Adrenal gland (tissue), 19 donors: Measurements from ENCODE around the gene MGST2. TPM values are rescaled to one million over a fixed set of nuclear protein-coding genes. Genes with fewer than 3 reads are reported as not detected.

ENCODE experiments used
- DNase-seq, 7 donors: peaks; one replicate each; pipeline ENCODE4 v3.0.0-alpha.2; 2019 to 2020
- H3K27ac ChIP-seq, 5 donors: fragments of 200-600 bp; sonication (generic) in 4 of 5; 1 replicate in 3 of 5; 2 replicates in 2 of 5; pipeline versions ENCODE4 v1.5.1 to v1.8.0; 2016 to 2020; ENCODE audit warnings: mild to moderate bottlenecking in 1 of 5
- H3K27me3 ChIP-seq: fragments of 200-600 bp; 2 replicates; pipeline ENCODE4 v1.8.0; 2021
- H3K36me3 ChIP-seq, 2 donors: fragments of 200-600 bp; replicated peaks in 1 of 2; 1 replicate in 1 of 2; 2 replicates in 1 of 2; pipeline versions ENCODE4 v1.5.1 to v1.8.0; 2018 to 2022
- H3K4me1 ChIP-seq, 2 donors: fragments of 200-600 bp; replicated peaks in 1 of 2; 1 replicate in 1 of 2; 2 replicates in 1 of 2; pipeline versions ENCODE4 v1.5.1 to v1.8.0; 2018 to 2021
- H3K4me3 ChIP-seq, 4 donors: fragments of 200-600 bp; sonication (generic) in 3 of 4; one replicate each; pipeline ENCODE4 v1.5.1; 2016 to 2018
- H3K9me3 ChIP-seq, 3 donors: fragments of 200-600 bp; sonication (generic) in 1 of 3; replicated peaks in 1 of 3; 1 replicate in 2 of 3; 2 replicates in 1 of 3; pipeline versions ENCODE4 v1.5.1 to v1.8.0; 2016 to 2021
- CTCF ChIP-seq, 6 experiments: fragments of 450-650 bp in 4 of 6; fragments of 200-600 bp in 2 of 6; sonication (generic) in 1 of 6; IDR thresholded peaks; 1 replicate in 5 of 6; 2 replicates in 1 of 6; pipeline versions ENCODE4 v1.5.1 to v1.8.0; 2016 to 2021; ENCODE audit warnings: antibody characterized with exemption in 6 of 6, mild to moderate bottlenecking in 2 of 6, moderate library complexity in 1 of 6
- POLR2A ChIP-seq, 2 donors: fragments of 450-650 bp; IDR thresholded peaks; one replicate each; pipeline ENCODE4 v1.6.1; 2017; ENCODE audit warnings: antibody characterized with exemption in 2 of 2, mild to moderate bottlenecking in 2 of 2, moderate library complexity in 1 of 2
- WGBS, 4 donors: extraction: QIAGEN DNeasy Blood & Tissue Kit in 2 of 4; methylation state at CpG; one replicate each; pipeline versions ENCODE4 v1.1.5 to v1.1.7; 2013 to 2017; 5-methylcytosine and 5-hydroxymethylcytosine counted together
- intact Hi-C, 2 donors: fragments of 100-400 bp; cut with DNase I; formaldehyde crosslinking; loops; one replicate each; pipeline versions ENCODE4 v1.14.1 to v1.15.0; 2022 to 2023
- long read RNA-seq, 10 donors: library from polyadenylated mRNA in 3 of 10; unstranded in 2 of 10; stranded (forward) in 1 of 10; transcript quantifications; one replicate each; pipeline ENCODE4 v2.0.0 and lab custom pipeline, GENCODE V29; 2021 to 2026
- polyA plus RNA-seq, 3 donors: library from polyadenylated mRNA; stranded (reverse); fragments of 200-250 nt in 2 of 3; fragments of 350-450 nt in 1 of 3; fragmentation: Illumina TruSeq in 1 of 3; extraction: RNeasy Lipid Tissue Mini Kit (QIAGEN cat#74804) in 1 of 3; gene quantifications; one replicate each; pipeline ENCODE4 v1.2.3, GENCODE V29; 2013 to 2014
- total RNA-seq, 9 donors: library from RNA; depleted of rRNA in 4 of 9; stranded (reverse); fragments of >200 nt in 4 of 9; fragments of 120-200 nt in 1 of 9; fragmentation: NEBNext Ultra II Directional in 1 of 9; extraction: Animal tissue kit (Norgen Biotek cat#: 25700) in 1 of 9; gene quantifications; one replicate each; pipeline versions ENCODE4 v1.1.0 to v1.2.4, GENCODE V29; 2013 to 2023
- donor health status: healthy with polysubstance abuse.
- donor health status: Bipolar disorder and iron deficiency.
- donor health status: DM: yes; HTN: yes; CAD: no.
- donor health status: DM: no; HTN: no; CAD: no.
- donor health status: DM: no; HTN: no; CAD: no.
- donor health status: DM: yes; HTN: yes; CAD: no.

Gene MGST2
- total RNA-seq, result 100 to 1,000 TPM in 8 of 9 donors, 10 to 100 TPM in 1; 95.5 to 246 (median 122) TPM
- 100 to 1,000 TPM; 110 to 271 (median 154) TPM for polyA plus RNA-seq
- long read RNA-seq, donor 1, transcript MGST2-201 (5 exons, 801 nt), result major isoform, 108 of 176 reads
- long read RNA-seq, donor 1, partial matches to known transcripts, result 62 of 176 reads
- long read RNA-seq, donor 1, other reads (novel, unspliced or antisense), result 0 of 176 reads
- long read RNA-seq, donor 2, transcript MGST2-201 (5 exons, 801 nt), result major isoform, 56 of 99 reads
- long read RNA-seq, donor 2, partial matches to known transcripts, result 39 of 99 reads
- long read RNA-seq, donor 2, other reads (novel, unspliced or antisense), result 0 of 99 reads
- long read RNA-seq, donor 3, transcript MGST2-201 (5 exons, 801 nt), result major isoform, 90 of 141 reads
- long read RNA-seq, donor 3, partial matches to known transcripts, result 45 of 141 reads
- long read RNA-seq, donor 3, other reads (novel, unspliced or antisense), result 0 of 141 reads
- long read RNA-seq, donor 4, transcript MGST2-201 (5 exons, 801 nt), result major isoform, 63 of 77 reads
- long read RNA-seq, donor 4, transcript MGST2-204 (4 exons, 634 nt), result minor isoform, 7 of 77 reads
- long read RNA-seq, donor 4, partial matches to known transcripts, result 2 of 77 reads
- long read RNA-seq, donor 4, other reads (novel, unspliced or antisense), result 4 of 77 reads
- long read RNA-seq, donor 5, transcript MGST2-201 (5 exons, 801 nt), result major isoform, 57 of 67 reads
- long read RNA-seq, donor 5, partial matches to known transcripts, result 1 of 67 reads
- long read RNA-seq, donor 5, other reads (novel, unspliced or antisense), result 3 of 67 reads
- long read RNA-seq, donor 6, transcript MGST2-201 (5 exons, 801 nt), result major isoform, 42 of 50 reads
- long read RNA-seq, donor 6, partial matches to known transcripts, result 3 of 50 reads
- long read RNA-seq, donor 6, other reads (novel, unspliced or antisense), result 3 of 50 reads
- long read RNA-seq, donor 7, transcript MGST2-202 (2 exons, 663 nt), result minor isoform, 5 of 80 reads
- long read RNA-seq, donor 7, transcript MGST2-201 (5 exons, 801 nt), result major isoform, 39 of 80 reads
- long read RNA-seq, donor 7, partial matches to known transcripts, result 35 of 80 reads
- long read RNA-seq, donor 7, other reads (novel, unspliced or antisense), result 0 of 80 reads
- long read RNA-seq, donor 8, transcript MGST2-201 (5 exons, 801 nt), result major isoform, 106 of 180 reads
- long read RNA-seq, donor 8, partial matches to known transcripts, result 70 of 180 reads
- long read RNA-seq, donor 8, other reads (novel, unspliced or antisense), result 0 of 180 reads
- long read RNA-seq, donor 9, transcript MGST2-201 (5 exons, 801 nt), result major isoform, 82 of 134 reads
- long read RNA-seq, donor 9, partial matches to known transcripts, result 46 of 134 reads
- long read RNA-seq, donor 9, other reads (novel, unspliced or antisense), result 0 of 134 reads
- long read RNA-seq, donor 10, transcript MGST2-201 (5 exons, 801 nt), result major isoform, 39 of 49 reads
- long read RNA-seq, donor 10, partial matches to known transcripts, result 8 of 49 reads
- long read RNA-seq, donor 10, other reads (novel, unspliced or antisense), result 0 of 49 reads

- no peaks in the 10 kb centered on the region for H3K36me3 ChIP-seq
- peak within 1 kb of the TSS in 3 of 4 donors; percentile 4 to 61 (median 44) for H3K4me3 ChIP-seq
- 0 to 1% (median 1%) methylated on average over 27 to 32 of the region's 32 CpGs for WGBS, 4 donors
- peak; percentile 76 to 91 (median 84) for DNase-seq
- peak within 1 kb of the TSS; percentile 68 to 95 (median 82) for H3K27ac ChIP-seq
- no peaks in the 10 kb centered on the region for H3K27me3 ChIP-seq
- H3K9me3 ChIP-seq, result no peaks in the 10 kb centered on the region
- intact Hi-C loops, result no loop called here
- TF ChIP-seq CTCF (IDR thresholded peaks at IDR 0.05) (peak in 1 of 6 experiments; percentile 16), POLR2A (IDR thresholded peaks at IDR 0.05) (peak in 1 of 2 donors; percentile 85)
- peaks cover 28 to 50% of the 10 kb centered on the region in 2 donors for H3K4me1 ChIP-seq
Measured at GRCh38 chr4:139665690-139666529, at the start of gene MGST2. Gene MGST2 (plus strand): TSS chr4:139665819. CDS start chr4:139666020, 201 bp downstream.

- no peak for DNase-seq
- no peaks in the 10 kb centered on the region for H3K9me3 ChIP-seq
- no peak overlapping the region for H3K4me3 ChIP-seq
- H3K27ac ChIP-seq, result no peak overlapping the region
- no peaks in the 10 kb centered on the region for H3K4me1 ChIP-seq
- peak in 5 of 6 experiments; percentile 28 to 42 (median 30) for TF ChIP-seq CTCF (IDR thresholded peaks at IDR 0.05)
- TF ChIP-seq POLR2A (IDR thresholded peaks at IDR 0.05), result no peak
- intact Hi-C loops, result no loop called here
- WGBS, 4 donors, result 63 to 70% (median 69%) methylated on average over 7 of the region's 7 CpGs
- H3K36me3 ChIP-seq, result no peaks in the 10 kb centered on the region
- no peaks in the 10 kb centered on the region for H3K27me3 ChIP-seq
Measured at GRCh38 chr4:139617702-139618490, 47.7 kb upstream of the MGST2 start.

- no peak overlapping the region for H3K27ac ChIP-seq
- peak in 1 of 7 donors; percentile 26 for DNase-seq
- intact Hi-C loops, result no loop called here
- H3K36me3 ChIP-seq, result no peaks in the 10 kb centered on the region
- 83 to 91% (median 89%) methylated on average over 5 of the region's 5 CpGs for WGBS, 4 donors
- no peaks in the 10 kb centered on the region for H3K4me1 ChIP-seq
- H3K9me3 ChIP-seq, result no peaks in the 10 kb centered on the region
- no peak overlapping the region for H3K4me3 ChIP-seq
- TF ChIP-seq POLR2A (IDR thresholded peaks at IDR 0.05) (no peak), CTCF (IDR thresholded peaks at IDR 0.05) (peak; percentile 35 to 58 (median 52))
- no peaks in the 10 kb centered on the region for H3K27me3 ChIP-seq
Measured at GRCh38 chr4:139619644-139620043, 46.0 kb upstream of the MGST2 start.
